ENCODE data around the gene WDPCP. TPM values are rescaled to one million over a fixed set of nuclear protein-coding genes. Genes with fewer than 3 reads are reported as not detected.

The WDPCP gene
- polyA plus RNA-seq, 1 of the 3 experiments (the other 2 are of a cell fraction) = 3.1 TPM

DNA sequence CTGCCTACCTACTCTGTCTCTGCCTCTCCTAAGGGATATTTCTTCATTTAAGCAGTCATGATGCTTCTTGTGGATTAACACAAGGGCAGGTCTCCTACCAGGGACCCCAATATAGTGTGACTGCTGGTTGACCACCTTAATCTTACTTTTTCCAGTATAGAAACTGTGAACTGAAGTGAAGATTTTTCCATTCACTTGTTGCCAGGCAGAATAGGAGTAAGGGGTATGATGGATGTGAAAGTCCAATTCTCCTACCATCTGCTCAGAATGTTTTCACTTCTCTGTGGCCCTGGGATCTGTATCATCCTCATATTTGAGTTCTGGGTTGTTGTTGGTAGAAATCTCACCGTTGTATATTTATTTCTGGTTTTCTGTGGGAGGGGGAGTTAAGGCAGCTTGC lies 247.8 kb downstream of the WDPCP start (continued):
- TF ChIP-seq, protein P1, sequence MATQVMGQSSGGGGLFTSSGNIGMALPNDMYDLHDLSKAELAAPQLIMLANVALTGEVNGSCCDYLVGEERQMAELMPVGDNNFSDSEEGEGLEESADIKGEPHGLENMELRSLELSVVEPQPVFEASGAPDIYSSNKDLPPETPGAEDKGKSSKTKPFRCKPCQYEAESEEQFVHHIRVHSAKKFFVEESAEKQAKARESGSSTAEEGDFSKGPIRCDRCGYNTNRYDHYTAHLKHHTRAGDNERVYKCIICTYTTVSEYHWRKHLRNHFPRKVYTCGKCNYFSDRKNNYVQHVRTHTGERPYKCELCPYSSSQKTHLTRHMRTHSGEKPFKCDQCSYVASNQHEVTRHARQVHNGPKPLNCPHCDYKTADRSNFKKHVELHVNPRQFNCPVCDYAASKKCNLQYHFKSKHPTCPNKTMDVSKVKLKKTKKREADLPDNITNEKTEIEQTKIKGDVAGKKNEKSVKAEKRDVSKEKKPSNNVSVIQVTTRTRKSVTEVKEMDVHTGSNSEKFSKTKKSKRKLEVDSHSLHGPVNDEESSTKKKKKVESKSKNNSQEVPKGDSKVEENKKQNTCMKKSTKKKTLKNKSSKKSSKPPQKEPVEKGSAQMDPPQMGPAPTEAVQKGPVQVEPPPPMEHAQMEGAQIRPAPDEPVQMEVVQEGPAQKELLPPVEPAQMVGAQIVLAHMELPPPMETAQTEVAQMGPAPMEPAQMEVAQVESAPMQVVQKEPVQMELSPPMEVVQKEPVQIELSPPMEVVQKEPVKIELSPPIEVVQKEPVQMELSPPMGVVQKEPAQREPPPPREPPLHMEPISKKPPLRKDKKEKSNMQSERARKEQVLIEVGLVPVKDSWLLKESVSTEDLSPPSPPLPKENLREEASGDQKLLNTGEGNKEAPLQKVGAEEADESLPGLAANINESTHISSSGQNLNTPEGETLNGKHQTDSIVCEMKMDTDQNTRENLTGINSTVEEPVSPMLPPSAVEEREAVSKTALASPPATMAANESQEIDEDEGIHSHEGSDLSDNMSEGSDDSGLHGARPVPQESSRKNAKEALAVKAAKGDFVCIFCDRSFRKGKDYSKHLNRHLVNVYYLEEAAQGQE (IDR thresholded peaks at IDR 0.05; ENCODE audit: low read depth, low read length) = no peak

GRCh38 chr2:63334910-63335309 lies 253.4 kb downstream of the WDPCP start:
- ChIA-PET POLR2A (no interaction called here), CTCF (no interaction called here)
- Histone ChIP-seq H3K9ac (no peak overlapping the region), H3K4me2 (no peak overlapping the region), H2AFZ (ENCODE audit: low read depth) (no peak overlapping the region), H3F3A (replicated peaks; ENCODE audit: insufficient read depth) (no peaks in the 10 kb centered on the region), H4K20me1 (ENCODE audit: insufficient read depth) (no peaks in the 10 kb centered on the region), H3K4me1 (ENCODE audit: control insufficient read depth in 1 of 2, insufficient read depth in 2 of 2, low read depth in 1 of 2, low read length in 1 of 2) (no peaks in the 10 kb centered on the region), H3K36me3 (replicated peaks in 1 of 2; ENCODE audit: control insufficient read depth in 1 of 2, insufficient read depth in 2 of 2, low read length in 1 of 2) (peaks cover 0 to 3% of the 10 kb centered on the region in 2 experiments), H3K27ac (ENCODE audit: low read depth in 2 of 2, low read length in 1 of 2) (no peak overlapping the region), H3K9me2 (no peaks in the 10 kb centered on the region), H3K9me3 (no peaks in the 10 kb centered on the region), H3K27me3 (ENCODE audit: insufficient read depth) (no peaks in the 10 kb centered on the region), H3K4me3 (ENCODE audit: low read depth in 2 of 2, low read length in 1 of 2) (no peak overlapping the region), H3K79me2 (ENCODE audit: insufficient read depth) (no peaks in the 10 kb centered on the region)
- no peak for TF ChIP-seq SMC3 (IDR thresholded peaks at IDR 0.05; ENCODE audit: low read depth, low read length)
- TF ChIP-seq, protein P2, sequence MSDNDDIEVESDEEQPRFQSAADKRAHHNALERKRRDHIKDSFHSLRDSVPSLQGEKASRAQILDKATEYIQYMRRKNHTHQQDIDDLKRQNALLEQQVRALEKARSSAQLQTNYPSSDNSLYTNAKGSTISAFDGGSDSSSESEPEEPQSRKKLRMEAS (IDR thresholded peaks at IDR 0.05; ENCODE audit: low read depth) = no peak
- DNase-seq = no peak
- 96% methylated on average over 1 of the region's 1 CpG for WGBS (ENCODE audit: low lambda C conversion rate)

DNA sequence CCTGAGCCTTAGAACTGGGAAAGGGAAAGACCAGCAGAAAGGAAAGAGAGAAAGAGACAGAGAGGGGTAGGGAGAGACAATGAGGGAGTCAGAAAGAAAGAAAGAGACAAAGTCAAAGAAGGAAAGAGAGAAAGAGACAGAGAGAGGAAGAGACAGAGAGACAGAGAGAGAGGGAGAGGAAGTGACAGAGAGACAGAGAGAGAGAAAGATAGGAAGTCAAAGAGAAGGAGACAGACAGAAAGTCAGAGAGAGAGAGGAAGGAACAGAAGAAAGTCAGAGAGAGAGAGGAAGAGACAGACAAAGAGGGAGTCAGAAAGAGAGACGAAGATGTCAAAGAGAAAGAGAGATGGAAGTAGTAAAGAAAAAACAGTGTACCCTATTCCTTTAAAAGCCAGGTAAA lies 261.8 kb downstream of the WDPCP start:
- Histone ChIP-seq H2AFZ (ENCODE audit: low read depth) (no peak overlapping the region), H3K36me3 (replicated peaks in 1 of 2; ENCODE audit: control insufficient read depth in 1 of 2, insufficient read depth in 2 of 2, low read length in 1 of 2) (no peaks in the 10 kb centered on the region), H3K4me1 (ENCODE audit: control insufficient read depth in 1 of 2, insufficient read depth in 2 of 2, low read depth in 1 of 2, low read length in 1 of 2) (no peaks in the 10 kb centered on the region), H3F3A (replicated peaks; ENCODE audit: insufficient read depth) (no peaks in the 10 kb centered on the region), H3K9me2 (no peaks in the 10 kb centered on the region), H3K4me2 (no peak overlapping the region), H3K4me3 (ENCODE audit: low read depth in 2 of 2, low read length in 1 of 2) (no peak overlapping the region), H3K27me3 (ENCODE audit: insufficient read depth) (no peaks in the 10 kb centered on the region), H4K20me1 (ENCODE audit: insufficient read depth) (no peaks in the 10 kb centered on the region), H3K79me2 (ENCODE audit: insufficient read depth) (no peaks in the 10 kb centered on the region), H3K27ac (ENCODE audit: low read depth in 2 of 2, low read length in 1 of 2) (no peak overlapping the region), H3K9me3 (no peaks in the 10 kb centered on the region), H3K9ac (no peak overlapping the region)
- CTCF ChIA-PET = no interaction called here
- 58% methylated on average over 1 of the region's 1 CpG for WGBS (ENCODE audit: low lambda C conversion rate)
- no peak for DNase-seq
- POLR2A ChIA-PET = no interaction called here
- TF ChIP-seq FOXJ3 (CRISPR knock-in tag; IDR thresholded peaks at IDR 0.05) (no peak), FOSL2 (IDR thresholded peaks at IDR 0.05; ENCODE audit: borderline replicate concordance, low read depth) (no peak), ELF1 (IDR thresholded peaks at IDR 0.05) (no peak), IRF3 (IDR thresholded peaks at IDR 0.05; ENCODE audit: low read depth, low read length) (no peak), GABPA (IDR thresholded peaks at IDR 0.05; ENCODE audit: low read depth) (no peak), USF2 (IDR thresholded peaks at IDR 0.05; ENCODE audit: borderline replicate concordance, low read depth, low read length) (no peak), RCOR1 (IDR thresholded peaks at IDR 0.05; ENCODE audit: low read length) (no peak), GATA2 (CRISPR knock-in tag; IDR thresholded peaks at IDR 0.05) (no peak), FOXM1 (IDR thresholded peaks at IDR 0.05; ENCODE audit: low read depth) (no peak), NFIC (IDR thresholded peaks at IDR 0.05; ENCODE audit: borderline replicate concordance) (no peak), MXI1 (IDR thresholded peaks at IDR 0.05; ENCODE audit: low read depth, low read length) (no peak)
- TF ChIP-seq, protein P3, sequence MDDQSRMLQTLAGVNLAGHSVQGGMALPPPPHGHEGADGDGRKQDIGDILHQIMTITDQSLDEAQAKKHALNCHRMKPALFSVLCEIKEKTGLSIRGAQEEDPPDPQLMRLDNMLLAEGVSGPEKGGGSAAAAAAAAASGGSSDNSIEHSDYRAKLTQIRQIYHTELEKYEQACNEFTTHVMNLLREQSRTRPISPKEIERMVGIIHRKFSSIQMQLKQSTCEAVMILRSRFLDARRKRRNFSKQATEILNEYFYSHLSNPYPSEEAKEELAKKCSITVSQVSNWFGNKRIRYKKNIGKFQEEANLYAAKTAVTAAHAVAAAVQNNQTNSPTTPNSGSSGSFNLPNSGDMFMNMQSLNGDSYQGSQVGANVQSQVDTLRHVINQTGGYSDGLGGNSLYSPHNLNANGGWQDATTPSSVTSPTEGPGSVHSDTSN (IDR thresholded peaks at IDR 0.05) = no peak
- TF ChIP-seq, protein P4, sequence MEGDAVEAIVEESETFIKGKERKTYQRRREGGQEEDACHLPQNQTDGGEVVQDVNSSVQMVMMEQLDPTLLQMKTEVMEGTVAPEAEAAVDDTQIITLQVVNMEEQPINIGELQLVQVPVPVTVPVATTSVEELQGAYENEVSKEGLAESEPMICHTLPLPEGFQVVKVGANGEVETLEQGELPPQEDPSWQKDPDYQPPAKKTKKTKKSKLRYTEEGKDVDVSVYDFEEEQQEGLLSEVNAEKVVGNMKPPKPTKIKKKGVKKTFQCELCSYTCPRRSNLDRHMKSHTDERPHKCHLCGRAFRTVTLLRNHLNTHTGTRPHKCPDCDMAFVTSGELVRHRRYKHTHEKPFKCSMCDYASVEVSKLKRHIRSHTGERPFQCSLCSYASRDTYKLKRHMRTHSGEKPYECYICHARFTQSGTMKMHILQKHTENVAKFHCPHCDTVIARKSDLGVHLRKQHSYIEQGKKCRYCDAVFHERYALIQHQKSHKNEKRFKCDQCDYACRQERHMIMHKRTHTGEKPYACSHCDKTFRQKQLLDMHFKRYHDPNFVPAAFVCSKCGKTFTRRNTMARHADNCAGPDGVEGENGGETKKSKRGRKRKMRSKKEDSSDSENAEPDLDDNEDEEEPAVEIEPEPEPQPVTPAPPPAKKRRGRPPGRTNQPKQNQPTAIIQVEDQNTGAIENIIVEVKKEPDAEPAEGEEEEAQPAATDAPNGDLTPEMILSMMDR (IDR thresholded peaks at IDR 0.05) = no peak
- TF ChIP-seq, protein P5, sequence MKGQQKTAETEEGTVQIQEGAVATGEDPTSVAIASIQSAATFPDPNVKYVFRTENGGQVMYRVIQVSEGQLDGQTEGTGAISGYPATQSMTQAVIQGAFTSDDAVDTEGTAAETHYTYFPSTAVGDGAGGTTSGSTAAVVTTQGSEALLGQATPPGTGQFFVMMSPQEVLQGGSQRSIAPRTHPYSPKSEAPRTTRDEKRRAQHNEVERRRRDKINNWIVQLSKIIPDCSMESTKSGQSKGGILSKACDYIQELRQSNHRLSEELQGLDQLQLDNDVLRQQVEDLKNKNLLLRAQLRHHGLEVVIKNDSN (IDR thresholded peaks at IDR 0.05; ENCODE audit: borderline replicate concordance, low read depth) = no peak
